ENCODE results near the gene MPV17.
"Not testable (repeated sequence)": the region's sequence is repeated elsewhere in the genome, so short reads cannot be mapped to it uniquely, and the experiment has no call there.

The MPV17 gene

GRCh38 chr2:27356382-27357181 lies 33.7 kb upstream of the MPV17 start, which contains the start of gene GTF3C2:
GTF3C2 (minus strand) TSS chr2:27356764; CDS start chr2:27343554, 13,210 bp downstream.
- TF ChIP-seq CTCF (IDR thresholded peaks at IDR 0.05; ENCODE audit: low read depth, low read length): no peak
- DNase-seq (ENCODE audit: extremely low read depth, low read depth): peak; percentile 86

DNA sequence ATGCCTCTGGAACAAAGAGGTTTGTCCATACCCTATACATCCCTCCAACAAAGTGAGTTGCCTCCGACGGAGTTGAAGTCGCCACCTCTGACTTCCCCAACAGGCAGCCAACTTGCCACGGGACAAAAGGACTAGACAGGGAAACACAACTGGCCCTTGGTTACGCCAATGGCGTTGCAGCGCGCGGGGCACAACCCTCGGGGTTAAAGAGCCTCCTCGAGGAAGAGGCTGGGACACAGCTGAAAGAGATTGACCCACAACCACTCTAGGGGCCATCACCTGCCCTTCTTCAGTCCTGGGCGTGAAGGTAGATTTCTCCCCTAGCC lies 33.1 kb upstream of the MPV17 start:
- no peak for DNase-seq (ENCODE audit: extremely low read depth, low read depth)
- TF ChIP-seq CTCF (IDR thresholded peaks at IDR 0.05; ENCODE audit: low read depth, low read length): no peak

DNA sequence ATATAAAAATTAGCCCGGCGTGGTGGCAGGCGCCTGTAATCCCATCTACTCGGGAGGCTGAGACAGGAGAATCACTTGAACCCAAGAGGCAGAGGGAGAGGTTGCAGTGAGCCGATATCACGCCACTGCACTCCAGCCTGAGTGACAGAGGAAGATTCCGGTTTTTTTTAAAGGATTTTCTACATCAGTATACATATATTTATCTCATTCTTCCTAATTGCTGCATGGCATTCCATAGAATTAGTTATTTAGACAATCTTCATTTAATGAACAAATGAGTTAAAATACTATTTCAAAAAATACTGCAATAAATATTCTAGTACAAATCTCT lies 31.7 kb upstream of the MPV17 start:
- DNase-seq (ENCODE audit: extremely low read depth, low read depth): no peak
- TF ChIP-seq CTCF (IDR thresholded peaks at IDR 0.05; ENCODE audit: low read depth, low read length): no peak

DNA sequence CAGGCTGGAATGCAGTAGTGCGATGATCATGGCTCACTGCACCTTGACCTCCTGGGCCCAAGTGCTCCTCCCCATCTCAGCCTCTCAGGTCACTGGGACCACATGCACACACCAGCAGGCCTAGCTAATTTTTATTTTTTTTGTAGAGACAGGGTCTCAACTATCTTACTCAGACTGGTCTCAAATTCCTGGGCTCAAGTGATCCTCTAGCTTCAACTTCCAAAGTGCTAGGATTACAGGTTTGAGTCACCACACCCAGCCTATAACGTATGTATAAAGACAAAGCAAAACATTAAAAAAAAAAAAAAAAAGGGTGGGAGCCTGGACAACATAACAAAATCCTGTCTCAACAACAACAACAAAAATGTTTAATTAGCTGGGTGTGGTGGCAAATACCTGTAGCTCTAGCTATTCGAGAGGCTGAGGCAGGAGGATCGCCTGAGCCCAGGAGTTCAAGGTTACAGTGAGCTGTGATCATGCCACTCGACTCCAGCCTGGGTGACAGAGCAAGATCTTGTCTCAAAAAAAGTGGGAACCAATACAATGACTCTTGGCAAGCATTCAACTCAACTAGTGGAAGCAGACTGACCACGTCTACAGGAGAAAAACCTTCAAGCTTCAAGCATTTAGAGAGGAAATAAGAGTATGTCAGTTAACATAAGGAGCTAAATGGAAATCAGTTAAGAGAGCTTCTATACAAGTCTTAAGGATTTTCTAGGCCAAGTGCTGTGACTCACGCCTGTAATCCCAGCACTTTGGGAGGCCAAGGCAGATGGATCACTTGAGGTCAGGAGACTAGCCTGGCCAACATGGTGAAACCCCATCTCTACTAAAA lies 31.1 kb upstream of the MPV17 start:
- no peak for DNase-seq (ENCODE audit: extremely low read depth, low read depth)
- TF ChIP-seq CTCF (IDR thresholded peaks at IDR 0.05; ENCODE audit: low read depth, low read length): no peak

GRCh38 chr2:27353386-27353761 lies 30.5 kb upstream of the MPV17 start:
- DNase-seq (ENCODE audit: extremely low read depth, low read depth): not testable (repeated sequence)

DNA sequence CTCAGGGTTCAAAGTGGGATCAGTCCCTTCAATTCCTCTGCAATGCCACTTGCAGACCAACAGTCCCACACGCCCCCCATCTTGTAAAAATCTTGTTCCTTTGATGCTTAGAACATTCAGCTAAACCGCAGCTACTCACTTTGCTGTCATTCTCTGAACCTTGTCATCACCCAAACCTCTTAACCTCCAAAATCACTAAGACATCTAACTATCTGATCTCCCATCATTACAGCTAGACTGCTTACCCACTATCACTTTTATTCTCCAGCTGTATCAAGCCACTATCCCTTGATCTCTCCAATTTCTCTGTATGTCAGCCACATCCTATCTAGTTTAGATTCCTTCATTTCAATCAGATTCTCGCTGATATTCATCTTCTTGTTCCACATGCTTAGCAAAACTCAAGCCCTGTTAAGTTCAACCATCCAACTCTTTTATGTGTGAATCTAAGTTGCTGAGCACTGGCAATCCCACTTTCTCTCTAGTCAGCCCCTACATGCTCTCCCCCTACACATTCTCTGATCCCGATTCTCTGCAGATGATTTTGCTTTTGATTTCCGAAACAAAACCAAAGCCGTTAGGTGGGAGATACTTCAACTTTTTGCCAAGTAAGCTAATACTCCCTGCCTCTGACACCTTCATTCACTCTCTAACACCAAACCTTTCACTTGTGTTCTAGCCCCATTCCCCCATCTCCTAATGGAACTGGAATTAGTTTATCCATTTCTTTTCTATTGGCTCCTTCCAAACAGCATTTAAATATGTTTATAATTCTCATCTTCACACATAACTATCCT lies 29.1 kb upstream of the MPV17 start:
- no peak for TF ChIP-seq CTCF (IDR thresholded peaks at IDR 0.05; ENCODE audit: low read depth, low read length)
- no peak for DNase-seq (ENCODE audit: extremely low read depth, low read depth)

DNA sequence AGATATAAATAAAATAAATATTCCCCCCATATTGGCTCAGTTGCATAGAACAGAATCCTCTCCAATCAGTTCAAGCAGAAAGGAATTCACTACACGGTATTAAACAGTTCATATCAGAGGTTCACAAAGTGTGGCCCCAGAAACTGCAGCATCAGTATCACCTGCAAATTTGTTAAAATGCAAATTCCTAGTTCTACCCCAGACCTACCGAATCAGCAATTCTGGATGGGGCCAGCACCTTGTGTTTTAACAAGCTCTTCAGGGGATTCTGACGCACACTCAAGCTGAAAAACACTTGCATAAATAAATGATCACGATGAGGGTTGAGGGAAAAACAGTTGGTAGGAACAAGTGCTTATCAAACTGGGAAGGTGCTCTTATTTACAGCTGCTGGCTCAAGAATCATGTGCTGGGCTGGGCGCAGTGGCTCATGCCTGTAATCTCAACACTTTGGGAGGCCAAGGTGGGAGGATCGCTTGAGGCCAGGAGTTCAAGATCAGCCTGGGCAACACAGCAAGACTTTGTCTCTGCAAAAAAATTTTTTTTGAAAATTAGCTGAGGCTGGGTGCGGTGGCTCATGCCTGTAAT lies 27.3 kb upstream of the MPV17 start:
- TF ChIP-seq CTCF (IDR thresholded peaks at IDR 0.05; ENCODE audit: low read depth, low read length): no peak
- no peak for DNase-seq (ENCODE audit: extremely low read depth, low read depth)
